PC-9 (cell line): ENCODE data around the gene CRISP1. TPM values are rescaled to one million over a fixed set of nuclear protein-coding genes. Genes with fewer than 3 reads are reported as not detected.

ENCODE experiments used
- BruUV-seq: library from RNA; stranded (reverse); fragments of 400-500 nt; replicated peaks from 2 replicates; lab custom pipeline; 2021; lab: Mats Ljungman, UMichigan
- CTCF ChIA-PET: fragments of 300-600 bp; sonication (Branson Sonifier 250); formaldehyde crosslinking; loops from one replicate; lab custom pipeline; 2022; ENCODE audit warnings: antibody characterized with exemption; lab: Charles Lee
- POLR2A ChIA-PET: fragments of 300-600 bp; sonication (Branson Sonifier 250); formaldehyde crosslinking; loops from one replicate; lab custom pipeline; 2022; ENCODE audit warnings: antibody characterized with exemption; ENCODE audit not compliant: unreplicated experiment; lab: Charles Lee
- DNase-seq, 2 experiments: peaks; one replicate each; pipeline versions ENCODE4 v3.0.0 to v3.0.0-alpha.2; 2015 to 2022; ENCODE audit warnings: mixed read lengths in 1 of 2
- H2AFZ ChIP-seq: fragments of 200-600 bp; sonication (generic); 2 replicates; pipeline ENCODE4 v1.8.1; 2017; ENCODE audit warnings: antibody characterized with exemption
- H3F3A ChIP-seq: fragments of 200-600 bp; sonication (generic); 2 replicates; pipeline ENCODE4 v1.8.1; 2017; ENCODE audit warnings: antibody characterized with exemption, mild to moderate bottlenecking, low read depth; ENCODE audit not compliant: insufficient read depth
- H3K27ac ChIP-seq: fragments of 200-600 bp; sonication (generic); 2 replicates; pipeline ENCODE4 v1.6.1; 2016; ENCODE audit warnings: mixed run types
- H3K27me3 ChIP-seq: fragments of 200-600 bp; sonication (generic); 2 replicates; pipeline ENCODE4 v1.6.1; 2016; ENCODE audit warnings: low read depth, mixed run types; ENCODE audit not compliant: insufficient read depth
- H3K36me3 ChIP-seq: fragments of 200-600 bp; sonication (generic); 2 replicates; pipeline ENCODE4 v1.6.1; 2016; ENCODE audit warnings: low read depth, mixed run types
- H3K4me1 ChIP-seq: fragments of 200-600 bp; sonication (generic); replicated peaks from 2 replicates; pipeline ENCODE4 v1.6.1; 2016; ENCODE audit warnings: mixed run types; ENCODE audit not compliant: insufficient read depth
- H3K4me2 ChIP-seq: fragments of 200-600 bp; sonication (generic); 2 replicates; pipeline ENCODE4 v1.6.1; 2017; ENCODE audit warnings: mixed run types
- H3K4me3 ChIP-seq: fragments of 200-600 bp; sonication (generic); 2 replicates; pipeline ENCODE4 v1.6.1; 2016; ENCODE audit warnings: mixed run types
- H3K79me2 ChIP-seq: fragments of 200-600 bp; sonication (generic); 2 replicates; pipeline ENCODE4 v1.6.1; 2017; ENCODE audit warnings: low read depth, mixed run types
- H3K9me2 ChIP-seq: fragments of 200-600 bp; sonication (generic); 2 replicates; pipeline ENCODE4 v1.8.1; 2017; ENCODE audit warnings: mild to moderate bottlenecking; ENCODE audit not compliant: insufficient read depth
- H3K9me3 ChIP-seq: fragments of 200-600 bp; sonication (generic); 2 replicates; pipeline ENCODE4 v1.8.1; 2016; ENCODE audit warnings: low read depth; ENCODE audit not compliant: insufficient read depth
- H4K20me1 ChIP-seq: fragments of 200-600 bp; sonication (generic); 2 replicates; pipeline ENCODE4 v1.8.1; 2017; ENCODE audit not compliant: insufficient read depth
- CTCF ChIP-seq: fragments of 200-600 bp; sonication (generic); conservative IDR thresholded peaks from 2 replicates; pipeline ENCODE4 v1.6.1; 2017; ENCODE audit warnings: mixed run types, antibody characterized with exemption, mild to moderate bottlenecking, moderate library complexity
- EZH2 ChIP-seq: fragments of 200-600 bp; sonication (generic); IDR thresholded peaks from 2 replicates; pipeline ENCODE4 v1.8.0; 2017; ENCODE audit warnings: antibody characterized with exemption, low read depth
- intact Hi-C: fragments of 100-400 bp; cut with micrococcal nuclease; formaldehyde crosslinking; loops from one replicate; pipeline ENCODE4 v1.10.0; 2022; ENCODE audit not compliant: unreplicated experiment
- total RNA-seq: library from RNA; stranded (reverse); gene quantifications from 2 replicates; pipeline ENCODE4 v1.2.3, GENCODE V29; 2021

The CRISP1 gene
- total RNA-seq, 1 experiment from 2014 or later = not detected

DNA sequence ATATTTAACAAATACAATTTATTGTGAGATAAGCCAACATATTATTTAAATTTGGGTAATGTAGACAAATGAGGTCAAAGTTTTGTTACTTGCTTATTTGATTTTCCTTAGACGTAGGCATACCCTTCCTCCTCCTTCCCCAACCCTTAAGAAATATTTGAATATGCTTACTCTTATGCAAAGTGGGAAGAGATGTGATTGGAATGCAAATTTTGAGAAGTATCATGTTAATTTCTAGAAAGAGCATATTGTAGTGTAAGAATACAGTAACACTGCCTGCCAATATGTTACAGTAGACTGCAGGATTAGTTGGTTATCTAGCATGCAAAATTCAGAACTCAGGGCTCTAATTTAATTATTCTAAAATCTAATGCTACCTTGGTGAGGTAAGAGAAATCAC is 32.9 kb downstream of the CRISP1 start:
- DNase-seq = no peak
- H2AFZ ChIP-seq = no peak overlapping the region
- intact Hi-C loops = no loop called here
- no peaks in the 10 kb centered on the region for H4K20me1 ChIP-seq
- no peak overlapping the region for H3K27ac ChIP-seq
- H3K79me2 ChIP-seq = no peaks in the 10 kb centered on the region
- CTCF ChIA-PET = no interaction called here
- no peaks in the 10 kb centered on the region for H3K9me3 ChIP-seq
- no peaks in the 10 kb centered on the region for H3K4me1 ChIP-seq
- no peaks in the 10 kb centered on the region for H3K27me3 ChIP-seq
- no TSS peak for BruUV-seq
- no peaks in the 10 kb centered on the region for H3K9me2 ChIP-seq
- POLR2A ChIA-PET = no interaction called here
- H3F3A ChIP-seq = no peaks in the 10 kb centered on the region
- no peak overlapping the region for H3K4me2 ChIP-seq
- H3K4me3 ChIP-seq = no peak overlapping the region
- no peaks in the 10 kb centered on the region for H3K36me3 ChIP-seq
- TF ChIP-seq CTCF (no peak), EZH2 (no peak)

- Histone ChIP-seq H4K20me1 (no peaks in the 10 kb centered on the region), H3K9me2 (no peaks in the 10 kb centered on the region), H3K79me2 (no peaks in the 10 kb centered on the region), H3K9me3 (no peaks in the 10 kb centered on the region), H3K36me3 (no peaks in the 10 kb centered on the region), H3K4me3 (no peak overlapping the region), H3F3A (no peaks in the 10 kb centered on the region), H3K4me1 (no peaks in the 10 kb centered on the region), H3K4me2 (peak overlapping the region; percentile 32), H3K27ac (no peak overlapping the region), H3K27me3 (no peaks in the 10 kb centered on the region), H2AFZ (no peak overlapping the region)
- no TSS peak for BruUV-seq
- TF ChIP-seq CTCF (no peak), EZH2 (no peak)
- intact Hi-C loops = no loop called here
- ChIA-PET CTCF (no interaction called here), POLR2A (no interaction called here)
- no peak for DNase-seq
These were observed 39.5 kb downstream of the CRISP1 start for GRCh38 chr6:49826743-49827406.

DNA sequence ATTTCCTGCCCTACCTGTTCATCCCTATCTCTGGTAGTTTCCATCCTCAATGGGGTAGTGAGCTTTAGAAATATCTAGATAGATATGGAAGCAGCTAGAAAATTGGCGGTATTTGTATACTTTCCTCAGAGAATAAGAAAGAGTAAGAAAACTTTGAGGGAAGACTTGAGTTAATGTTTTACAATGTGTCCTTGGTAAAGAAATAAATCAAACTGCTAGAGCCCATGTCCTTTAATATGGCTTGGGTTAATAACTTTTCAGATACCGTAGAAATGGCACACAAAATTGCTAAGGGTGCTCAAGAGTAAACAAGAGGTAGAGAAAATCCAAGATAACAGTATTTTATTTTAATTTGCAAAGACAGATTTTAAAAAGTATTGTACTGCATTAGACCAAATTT is 51.2 kb downstream of the CRISP1 start:
- DNase-seq = no peak
- H3K9me2 ChIP-seq = no peaks in the 10 kb centered on the region
- H3K4me1 ChIP-seq = no peaks in the 10 kb centered on the region
- intact Hi-C loops = no loop called here
- H3K27me3 ChIP-seq = no peaks in the 10 kb centered on the region
- no TSS peak for BruUV-seq
- H3K27ac ChIP-seq = no peak overlapping the region
- ChIA-PET CTCF (no interaction called here), POLR2A (no interaction called here)
- no peaks in the 10 kb centered on the region for H3F3A ChIP-seq
- TF ChIP-seq CTCF (no peak), EZH2 (no peak)
- H2AFZ ChIP-seq = no peak overlapping the region
- H4K20me1 ChIP-seq = no peaks in the 10 kb centered on the region
- no peaks in the 10 kb centered on the region for H3K79me2 ChIP-seq
- no peak overlapping the region for H3K4me2 ChIP-seq
- H3K4me3 ChIP-seq = no peak overlapping the region
- H3K9me3 ChIP-seq = no peaks in the 10 kb centered on the region
- H3K36me3 ChIP-seq = no peaks in the 10 kb centered on the region
